Common myeloid progenitor, CD34-positive (primary cell): ENCODE data around the gene C17orf100.

Experiments used
- CTCF ChIA-PET: fragments of 350-600 bp; sonication (Branson Sonifier 250); formaldehyde crosslinking; loops from one replicate; lab custom pipeline; 2021; ENCODE audit warnings: antibody characterized with exemption; lab: Charles Lee
- POLR2A ChIA-PET: fragments of 350-600 bp; sonication (Branson Sonifier 250); formaldehyde crosslinking; loops from one replicate; lab custom pipeline; 2021; ENCODE audit warnings: antibody characterized with exemption; lab: Charles Lee
- DNase-seq, 3 donors: peaks; one replicate each; pipeline versions ENCODE4 v3.0.0 to v3.0.0-alpha.2; 2013
- H3K27ac ChIP-seq, 2 experiments: 1 replicate in 1 of 2; 2 replicates in 1 of 2; pipeline ENCODE4 v1.7.0; 2013; ENCODE audit warnings: inconsistent platforms in 2 of 2, low read length in 2 of 2, mild to moderate bottlenecking in 2 of 2, low read depth in 1 of 2, moderate library complexity in 1 of 2; ENCODE audit not compliant: severe bottlenecking in 2 of 2, insufficient read depth in 1 of 2, poor library complexity in 1 of 2
- H3K27me3 ChIP-seq, 5 experiments: replicated peaks in 2 of 5; 1 replicate in 3 of 5; 2 replicates in 2 of 5; pipeline versions ENCODE4 v1.6.1 to v1.7.0; 2013; ENCODE audit warnings: low read length in 4 of 5, mild to moderate bottlenecking in 2 of 5, moderate library complexity in 2 of 5, inconsistent platforms in 1 of 5; ENCODE audit not compliant: insufficient read depth in 5 of 5, control insufficient read depth in 4 of 5
- H3K36me3 ChIP-seq, 4 experiments: 1 replicate in 2 of 4; 2 replicates in 2 of 4; pipeline versions ENCODE4 v1.6.1 to v1.7.0; 2013; ENCODE audit warnings: low read length in 3 of 4, control low read depth in 1 of 4, mild to moderate bottlenecking in 1 of 4; ENCODE audit not compliant: control insufficient read depth in 4 of 4, insufficient read depth in 4 of 4
- H3K4me1 ChIP-seq, 4 experiments: 1 replicate in 3 of 4; 2 replicates in 1 of 4; pipeline versions ENCODE4 v1.6.1 to v1.7.1; 2013; ENCODE audit warnings: low read length in 3 of 4, mild to moderate bottlenecking in 3 of 4, control low read depth in 1 of 4, inconsistent platforms in 1 of 4, moderate library complexity in 1 of 4; ENCODE audit not compliant: control insufficient read depth in 4 of 4, insufficient read depth in 4 of 4; ENCODE audit errors: control extremely low read depth in 1 of 4
- H3K4me3 ChIP-seq, 7 experiments: 1 replicate in 4 of 7; 2 replicates in 3 of 7; pipeline versions ENCODE4 v1.5.1 to v1.7.0; 2013; ENCODE audit warnings: mild to moderate bottlenecking in 7 of 7, low read length in 6 of 7, moderate library complexity in 6 of 7, inconsistent platforms in 2 of 7, low read depth in 2 of 7, control low read depth in 1 of 7; ENCODE audit not compliant: insufficient read depth in 4 of 7, control insufficient read depth in 1 of 7; ENCODE audit errors: extremely low read depth in 1 of 7
- H3K9me3 ChIP-seq, 5 experiments: 1 replicate in 4 of 5; 2 replicates in 1 of 5; pipeline versions ENCODE4 v1.6.1 to v1.7.1; 2013; ENCODE audit warnings: low read length in 4 of 5, mild to moderate bottlenecking in 2 of 5, inconsistent platforms in 1 of 5, low read depth in 1 of 5, moderate library complexity in 1 of 5; ENCODE audit not compliant: control insufficient read depth in 4 of 5, insufficient read depth in 2 of 5; ENCODE audit errors: control extremely low read depth in 1 of 5
- WGBS: methylation state at CpG from one replicate; pipeline ENCODE4 v1.1.5; 2013; ENCODE audit not compliant: insufficient coverage; 5-methylcytosine and 5-hydroxymethylcytosine counted together

Gene C17orf100

GRCh38 chr17:6636105-6636504, 15.5 kb upstream of the C17orf100 start:
- no peak overlapping the region for H3K27ac ChIP-seq
- H3K27me3 ChIP-seq = no peaks in the 10 kb centered on the region
- ChIA-PET CTCF (interaction anchor here (1.6 kb wide), 1 partner anchor 14 kb away, joined by 3 read pairs; no protein-coding TSS in a partner anchor), POLR2A (no interaction called here)
- 100% methylated on average over 2 of the region's 2 CpGs for WGBS
- no peak for DNase-seq
- no peaks in the 10 kb centered on the region for H3K9me3 ChIP-seq
- H3K36me3 ChIP-seq = peaks cover 3 to 26% (median 16%) of the 10 kb centered on the region in 4 experiments
- H3K4me1 ChIP-seq = peaks cover 0 to 25% (median 24%) of the 10 kb centered on the region in 4 experiments
- no peak overlapping the region for H3K4me3 ChIP-seq

DNA sequence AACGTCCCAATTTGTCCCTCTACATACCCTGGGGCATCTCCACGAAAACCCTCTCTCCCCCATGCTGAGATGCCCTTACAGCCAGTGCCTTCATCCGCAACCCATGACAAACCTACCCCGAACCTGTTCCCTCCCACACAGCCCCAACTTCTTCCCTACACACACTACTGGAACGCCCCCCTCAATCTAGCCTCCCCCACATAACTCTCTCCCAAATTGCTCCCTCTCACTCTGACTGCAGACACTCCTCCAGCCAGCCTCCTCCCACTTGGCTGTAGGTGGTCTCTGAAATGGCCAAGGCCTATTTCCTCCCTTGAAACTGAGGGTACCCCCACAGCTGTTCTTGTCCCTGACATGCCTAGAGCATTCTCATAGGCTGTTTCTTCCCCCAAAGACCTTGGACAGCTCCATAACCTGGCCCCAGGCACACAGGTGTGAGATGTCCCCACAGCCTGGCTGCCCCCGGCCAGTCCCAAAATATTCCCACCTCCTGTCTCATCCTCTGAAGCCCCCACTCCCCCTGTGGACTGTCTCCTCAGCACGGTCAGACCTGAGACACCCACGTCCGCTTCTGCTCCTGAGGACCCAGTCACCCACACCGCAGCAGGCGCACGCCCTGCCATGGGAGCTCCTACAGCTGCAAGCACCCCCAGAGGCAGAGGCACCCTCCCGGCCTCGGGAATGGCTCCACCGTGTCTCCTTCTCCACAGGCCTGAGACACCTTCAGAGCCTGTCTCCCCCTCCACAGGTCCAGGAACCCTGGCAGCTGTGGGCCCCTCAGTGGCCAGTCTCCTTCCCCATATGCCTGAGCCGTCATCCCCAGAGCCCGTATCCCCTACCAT, 14.7 kb upstream of the C17orf100 start:
- DNase-seq = no peak
- WGBS = 95% methylated on average over 15 of the region's 17 CpGs
- H3K36me3 ChIP-seq = peaks cover 3 to 25% (median 14%) of the 10 kb centered on the region in 4 experiments
- peaks cover 6 to 32% (median 29%) of the 10 kb centered on the region in 4 experiments for H3K4me1 ChIP-seq
- H3K27ac ChIP-seq = no peak overlapping the region
- no peak overlapping the region for H3K4me3 ChIP-seq
- CTCF ChIA-PET = interaction anchor here (1.1 to 1.6 kb wide), 2 partner anchors 15 to 21 kb away, joined by 3 read pairs; no protein-coding TSS in a partner anchor
- POLR2A ChIA-PET = no interaction called here
- H3K27me3 ChIP-seq = no peaks in the 10 kb centered on the region
- no peaks in the 10 kb centered on the region for H3K9me3 ChIP-seq

DNA sequence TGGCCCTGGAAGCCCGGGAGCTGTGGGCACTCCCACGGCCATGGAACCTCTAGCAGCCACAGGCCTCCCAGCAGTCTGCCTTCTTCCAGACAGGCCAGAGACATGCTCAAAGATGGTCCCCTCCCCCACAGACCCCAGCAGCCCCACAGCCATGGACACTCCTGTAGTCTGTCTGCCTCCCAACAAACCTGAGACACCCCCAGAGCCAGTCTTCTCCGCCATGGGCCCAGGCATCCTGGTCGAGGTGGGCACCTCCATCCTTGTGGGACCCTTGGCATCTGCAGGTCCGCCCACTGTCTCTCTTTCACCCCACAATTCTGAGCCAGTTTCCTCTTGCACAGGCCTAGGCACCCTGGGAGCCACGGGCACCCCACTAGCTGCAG, 14.1 kb upstream of the C17orf100 start:
- POLR2A ChIA-PET = no interaction called here
- CTCF ChIA-PET = interaction anchor here (1.1 kb wide), 1 partner anchor 22 kb away, joined by 3 read pairs; no protein-coding TSS in a partner anchor

GRCh38 chr17:6638046-6638908, 13.3 kb upstream of the C17orf100 start:
- Histone ChIP-seq H3K4me1 (peaks cover 7 to 38% (median 31%) of the 10 kb centered on the region in 4 experiments), H3K9me3 (no peaks in the 10 kb centered on the region), H3K27me3 (no peaks in the 10 kb centered on the region), H3K27ac (no peak overlapping the region), H3K4me3 (peak overlapping the region in 1 of 7 experiments; percentile 96), H3K36me3 (peaks cover 5 to 17% (median 8%) of the 10 kb centered on the region in 4 experiments)
- 38% methylated on average over 18 of the region's 24 CpGs for WGBS
- POLR2A ChIA-PET = no interaction called here
- DNase-seq = peak in 1 of 3 donors; percentile 20
- CTCF ChIA-PET = interaction anchor here (0.6 to 2.0 kb wide), 2 partner anchors 10 to 202 kb away, joined by 3 to 5 read pairs; no protein-coding TSS in a partner anchor

More for the DNA sequence above, 14.1 kb upstream of the C17orf100 start:
- no peak for DNase-seq
- Histone ChIP-seq H3K36me3 (peaks cover 5 to 21% (median 11%) of the 10 kb centered on the region in 4 experiments), H3K27ac (no peak overlapping the region), H3K4me3 (no peak overlapping the region), H3K9me3 (no peaks in the 10 kb centered on the region), H3K4me1 (peaks cover 7 to 37% (median 31%) of the 10 kb centered on the region in 4 experiments), H3K27me3 (no peaks in the 10 kb centered on the region)
- WGBS = 93% methylated on average over 6 of the region's 6 CpGs

DNA sequence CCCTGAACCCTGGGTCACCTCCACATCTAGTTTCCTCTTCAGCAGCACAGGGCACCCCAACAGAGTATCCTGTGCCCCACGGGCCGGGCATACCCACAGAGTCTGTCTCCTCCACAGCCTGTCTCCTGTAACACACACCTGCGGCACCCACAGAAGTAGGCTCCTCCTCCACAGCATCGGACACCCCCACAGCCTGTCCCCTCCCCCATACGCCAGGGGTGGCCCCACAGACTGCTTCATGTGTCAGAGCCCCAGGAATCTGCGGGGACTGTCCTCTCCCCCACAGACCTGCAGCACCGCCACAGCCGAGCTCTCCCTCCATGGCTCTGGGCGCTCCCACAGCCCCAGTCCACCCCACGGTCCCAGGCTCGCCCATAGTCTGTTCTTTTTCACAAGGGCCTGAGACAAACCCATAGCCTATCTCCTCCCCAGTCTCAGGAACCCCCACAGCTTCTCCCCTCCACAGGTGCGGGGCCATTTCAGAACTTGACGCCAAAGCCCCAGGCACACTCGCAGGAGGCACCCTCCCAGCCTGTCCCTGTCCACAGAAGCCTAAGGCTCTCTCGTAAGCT, 12.5 kb upstream of the C17orf100 start:
- H3K4me3 ChIP-seq = peak overlapping the region in 6 of 7 experiments; percentile 88 to 96 (median 90)
- H3K27ac ChIP-seq = peak overlapping the region in 1 of 2 experiments; percentile 91
- H3K36me3 ChIP-seq = peaks cover 4 to 17% (median 10%) of the 10 kb centered on the region in 4 experiments
- CTCF ChIA-PET = interaction anchor here (0.6 to 2.0 kb wide), 3 partner anchors 9 to 203 kb away, joined by 3 to 5 read pairs (median 5); no protein-coding TSS in a partner anchor
- no peaks in the 10 kb centered on the region for H3K9me3 ChIP-seq
- H3K27me3 ChIP-seq = no peaks in the 10 kb centered on the region
- no peak for DNase-seq
- H3K4me1 ChIP-seq = peaks cover 7 to 38% (median 31%) of the 10 kb centered on the region in 4 experiments
- 63% methylated on average over 11 of the region's 15 CpGs for WGBS
- POLR2A ChIA-PET = interaction anchor here (0.8 kb wide), 1 partner anchor 12 kb away, joined by 3 read pairs; the partner anchor contains the start of genes C17orf100 and MED31
